Measurements from ENCODE around the gene CAMSAP2.

The CAMSAP2 gene

GRCh38 chr1:200861937-200862647 lies 123.4 kb downstream of the CAMSAP2 start:
- Mint-ChIP-seq H3K9me3 (no peaks in the 10 kb centered on the region), H3K4me3 (no peak overlapping the region), H3K27me3 (ENCODE audit: low read depth) (no peaks in the 10 kb centered on the region), H3K27ac (no peak overlapping the region), H3K36me3 (ENCODE audit: low read depth) (peaks cover 48% of the 10 kb centered on the region), H3K4me1 (peaks cover 12% of the 10 kb centered on the region)
- TF ChIP-seq CTCF (IDR thresholded peaks at IDR 0.05; ENCODE audit: unreplicated experiment in 3 of 3), result no peak

- H3K9me3 Mint-ChIP-seq, result no peaks in the 10 kb centered on the region
- H3K4me1 Mint-ChIP-seq, result peaks cover 12% of the 10 kb centered on the region
- no peak overlapping the region for H3K27ac Mint-ChIP-seq
- peaks cover 43% of the 10 kb centered on the region for H3K36me3 Mint-ChIP-seq (ENCODE audit: low read depth)
- TF ChIP-seq CTCF (IDR thresholded peaks at IDR 0.05; ENCODE audit: unreplicated experiment in 3 of 3), result no peak
- no peaks in the 10 kb centered on the region for H3K27me3 Mint-ChIP-seq (ENCODE audit: low read depth)
- H3K4me3 Mint-ChIP-seq, result no peak overlapping the region
These were observed 124.2 kb downstream of the CAMSAP2 start for GRCh38 chr1:200862713-200863415.

GRCh38 chr1:200866116-200866515 lies 127.4 kb downstream of the CAMSAP2 start:
- Mint-ChIP-seq H3K36me3 (ENCODE audit: low read depth) (peaks cover 29% of the 10 kb centered on the region), H3K4me3 (no peak overlapping the region), H3K27ac (no peak overlapping the region), H3K9me3 (no peaks in the 10 kb centered on the region), H3K27me3 (ENCODE audit: low read depth) (peaks cover 6% of the 10 kb centered on the region), H3K4me1 (peaks cover 12% of the 10 kb centered on the region)
- no peak for TF ChIP-seq CTCF (IDR thresholded peaks at IDR 0.05; ENCODE audit: unreplicated experiment in 3 of 3)

GRCh38 chr1:200866521-200866920 lies 127.8 kb downstream of the CAMSAP2 start:
- no peaks in the 10 kb centered on the region for H3K9me3 Mint-ChIP-seq
- TF ChIP-seq CTCF (IDR thresholded peaks at IDR 0.05; ENCODE audit: unreplicated experiment in 3 of 3), result no peak
- H3K4me3 Mint-ChIP-seq, result no peak overlapping the region
- no peak overlapping the region for H3K27ac Mint-ChIP-seq
- peaks cover 12% of the 10 kb centered on the region for H3K4me1 Mint-ChIP-seq
- H3K36me3 Mint-ChIP-seq (ENCODE audit: low read depth), result peaks cover 29% of the 10 kb centered on the region
- peaks cover 10% of the 10 kb centered on the region for H3K27me3 Mint-ChIP-seq (ENCODE audit: low read depth)

- TF ChIP-seq CTCF (IDR thresholded peaks at IDR 0.05; ENCODE audit: unreplicated experiment in 3 of 3), result no peak
- no peak overlapping the region for H3K4me3 Mint-ChIP-seq
- peaks cover 25% of the 10 kb centered on the region for H3K36me3 Mint-ChIP-seq (ENCODE audit: low read depth)
These were observed 128.5 kb downstream of the CAMSAP2 start for GRCh38 chr1:200867018-200867811.

More at GRCh38 chr1:200867018-200867811, 128.5 kb downstream of the CAMSAP2 start:
- Mint-ChIP-seq H3K9me3 (no peaks in the 10 kb centered on the region), H3K27me3 (ENCODE audit: low read depth) (peaks cover 10% of the 10 kb centered on the region), H3K27ac (no peak overlapping the region), H3K4me1 (peaks cover 12% of the 10 kb centered on the region)

All from nephron (organoid).